IMR-90 (cell line): ENCODE measurements around the gene KIR3DL1. TPM values are rescaled to one million over a fixed set of nuclear protein-coding genes. Genes with fewer than 3 reads are reported as not detected.
"Not testable (repeated sequence)": the region's sequence is repeated elsewhere in the genome, so short reads cannot be mapped to it uniquely, and the experiment has no call there.

Experiments
- ATAC-seq: fragments of 200-7000 bp; cut with Tn5 transposase; 2 replicates; pipeline ENCODE4 v1.9.1; 2020; ENCODE audit warnings: low read depth, mild to moderate bottlenecking, moderate library complexity
- BruUV-seq: library from RNA; stranded (reverse); fragments of 400-500 nt; replicated peaks from 2 replicates; lab custom pipeline; 2021; lab: Mats Ljungman, UMichigan
- CTCF ChIA-PET: fragments of 300-600 bp; formaldehyde crosslinking; extraction: SDS; loops from one replicate; lab custom pipeline; 2021; ENCODE audit warnings: antibody characterized with exemption; lab: Yijun Ruan, JAX
- POLR2A ChIA-PET: fragments of 300-600 bp; sonication (Branson Sonifier 250); formaldehyde crosslinking; loops from one replicate; lab custom pipeline; 2022; ENCODE audit warnings: antibody characterized with exemption; ENCODE audit not compliant: unreplicated experiment; lab: Charles Lee
- DNase-seq: peaks from one replicate; pipeline ENCODE4 v3.0.0; 2013
- H2AFZ ChIP-seq: replicated peaks from 2 replicates; pipeline ENCODE3; 2013; ENCODE audit warnings: low read length, mild to moderate bottlenecking; ENCODE audit not compliant: poor library complexity
- H2AK5ac ChIP-seq: 2 replicates; pipeline ENCODE4 v1.6.1; 2013; ENCODE audit warnings: low read depth, low read length, inconsistent platforms
- H2AK9ac ChIP-seq: replicated peaks from 2 replicates; pipeline ENCODE3; 2013; ENCODE audit warnings: mild to moderate bottlenecking, low read depth, low read length, moderate library complexity; ENCODE audit not compliant: poor library complexity
- H2BK120ac ChIP-seq: 2 replicates; pipeline ENCODE4 v1.6.1; 2013; ENCODE audit warnings: low read depth, low read length, inconsistent platforms
- H2BK15ac ChIP-seq: 3 replicates; pipeline ENCODE4 v1.6.1; 2013; ENCODE audit warnings: low read depth, low read length, inconsistent platforms
- H2BK20ac ChIP-seq: 2 replicates; pipeline ENCODE4 v1.6.1; 2013; ENCODE audit warnings: low read depth, mild to moderate bottlenecking, inconsistent platforms, low read length, moderate library complexity
- H2BK5ac ChIP-seq: 2 replicates; pipeline ENCODE4 v1.6.1; 2013; ENCODE audit warnings: mild to moderate bottlenecking, low read depth, low read length, inconsistent platforms; ENCODE audit not compliant: poor library complexity, severe bottlenecking
- H3K14ac ChIP-seq: replicated peaks from 2 replicates; pipeline ENCODE4 v1.6.1; 2013; ENCODE audit warnings: low read depth, low read length, inconsistent platforms
- H3K18ac ChIP-seq: 2 replicates; pipeline ENCODE4 v1.6.1; 2013; ENCODE audit warnings: low read depth, low read length, control low read depth
- H3K23ac ChIP-seq: 2 replicates; pipeline ENCODE4 v1.6.1; 2013; ENCODE audit warnings: low read depth, low read length, inconsistent platforms
- H3K27ac ChIP-seq: 2 replicates; pipeline ENCODE4 v1.5.1; 2013; ENCODE audit warnings: mild to moderate bottlenecking, control low read depth, low read length; ENCODE audit not compliant: insufficient read depth
- H3K27me3 ChIP-seq: 2 replicates; pipeline ENCODE4 v1.6.1; 2013; ENCODE audit warnings: low read length; ENCODE audit not compliant: control insufficient read depth, insufficient read depth
- H3K36me3 ChIP-seq: 2 replicates; pipeline ENCODE4 v1.6.1; 2013; ENCODE audit warnings: low read length, mixed read lengths; ENCODE audit not compliant: control insufficient read depth, insufficient read depth
- H3K4ac ChIP-seq: 2 replicates; pipeline ENCODE4 v1.6.1; 2013; ENCODE audit warnings: low read depth, low read length, inconsistent platforms
- H3K4me1 ChIP-seq: 2 replicates; pipeline ENCODE4 v1.6.1; 2013; ENCODE audit warnings: low read length, mixed read lengths; ENCODE audit not compliant: control insufficient read depth, insufficient read depth
- H3K4me2 ChIP-seq: 2 replicates; pipeline ENCODE4 v1.6.1; 2013; ENCODE audit warnings: low read depth, mild to moderate bottlenecking, control low read depth, low read length, moderate library complexity
- H3K4me3 ChIP-seq: 2 replicates; pipeline ENCODE4 v1.5.1; 2013; ENCODE audit warnings: low read depth, mild to moderate bottlenecking, control low read depth, low read length, moderate library complexity; ENCODE audit not compliant: insufficient read depth
- H3K56ac ChIP-seq: 2 replicates; pipeline ENCODE4 v1.6.1; 2013; ENCODE audit warnings: low read length, inconsistent platforms; ENCODE audit not compliant: insufficient read depth; ENCODE audit errors: extremely low read depth
- H3K79me1 ChIP-seq, 2 experiments: 2 replicates each; pipeline ENCODE4 v1.6.1; 2013; ENCODE audit warnings: low read length in 2 of 2, inconsistent platforms in 1 of 2, low read depth in 1 of 2
- H3K9ac ChIP-seq: 2 replicates; pipeline ENCODE4 v1.6.1; 2013; ENCODE audit warnings: low read depth, low read length, control low read depth
- H3K9me1 ChIP-seq: 2 replicates; pipeline ENCODE4 v1.6.1; 2013; ENCODE audit warnings: low read length, inconsistent platforms; ENCODE audit not compliant: insufficient read depth
- H3K9me3 ChIP-seq: 2 replicates; pipeline ENCODE4 v1.6.1; 2013; ENCODE audit warnings: low read length; ENCODE audit not compliant: control insufficient read depth, insufficient read depth
- H4K20me1 ChIP-seq: 2 replicates; pipeline ENCODE4 v1.6.1; 2013; ENCODE audit warnings: low read length, inconsistent platforms; ENCODE audit not compliant: insufficient read depth
- H4K5ac ChIP-seq: 2 replicates; pipeline ENCODE4 v1.6.1; 2013; ENCODE audit warnings: mild to moderate bottlenecking, low read depth, low read length, control low read depth
- H4K8ac ChIP-seq, 2 experiments: 2 replicates each; pipeline ENCODE4 v1.6.1; 2013; ENCODE audit warnings: low read depth in 2 of 2, low read length in 2 of 2, control low read depth in 1 of 2, inconsistent platforms in 1 of 2
- H4K91ac ChIP-seq: 2 replicates; pipeline ENCODE4 v1.6.1; 2013; ENCODE audit warnings: low read depth, low read length, inconsistent platforms; ENCODE audit not compliant: insufficient read depth
- WGBS, 2 experiments: methylation state at CpG; one replicate each; pipeline versions ENCODE4 v1.1.5 to v1.1.7; 2013; ENCODE audit warnings: missing lambda C conversion rate in 2 of 2; ENCODE audit not compliant: insufficient read length in 1 of 2; ENCODE audit errors: extremely low coverage in 2 of 2; 5-methylcytosine and 5-hydroxymethylcytosine counted together
- dilution Hi-C: fragments of 300-500 bp; cut with HindIII; formaldehyde crosslinking; loops from one replicate; pipeline ENCODE4 v1.14.3; 2018; ENCODE audit warnings: low sequenced_read_pairs; ENCODE audit not compliant: unreplicated experiment
- in situ Hi-C: fragments of 300-500 bp; cut with MboI; formaldehyde crosslinking; loops from 3 replicates; pipeline ENCODE4 v1.14.3; 2019; ENCODE audit warnings: low sequenced_read_pairs, inconsistent platforms, mixed read lengths
- intact Hi-C: fragments of 100-400 bp; cut with micrococcal nuclease; formaldehyde crosslinking; loops from 2 replicates; pipeline ENCODE4 v1.10.0; 2022
- polyA plus RNA-seq, 3 experiments: library from polyadenylated mRNA; depleted of rRNA; stranded (reverse); fragments of >200 nt; gene quantifications; 2 replicates each; pipeline ENCODE4 v1.2.3, GENCODE V29; 2012; ENCODE audit warnings: low replicate concordance in 1 of 3
- total RNA-seq: library from RNA; depleted of rRNA; stranded (reverse); fragments of >200 nt; gene quantifications from 2 replicates; pipeline ENCODE4 v1.2.3, GENCODE V29; 2012

The KIR3DL1 gene
- total and polyA plus RNA-seq, 2 of the 4 experiments (the other 2 are of a cell fraction): not detected

GRCh38 chr19:54850061-54850640 lies 33.9 kb downstream of the KIR3DL1 start, which contains the start of gene KIR3DL2:
KIR3DL2 (plus strand) TSS chr19:54850443; CDS start chr19:54850476, 33 bp downstream.
- H3K4me3 ChIP-seq, POLR2A ChIA-PET, H4K91ac ChIP-seq, H4K5ac ChIP-seq, H3K27ac ChIP-seq, H3K4me1 ChIP-seq, H2BK5ac ChIP-seq, ATAC-seq, H2AFZ ChIP-seq, intact Hi-C loops, CTCF ChIA-PET, H3K36me3 ChIP-seq, H3K9ac ChIP-seq, H4K8ac ChIP-seq, DNase-seq, H4K20me1 ChIP-seq, H3K27me3 ChIP-seq, H3K4me2 ChIP-seq, H3K18ac ChIP-seq, H2AK9ac ChIP-seq, H3K79me1 ChIP-seq, H3K23ac ChIP-seq, H2BK20ac ChIP-seq, H3K9me1 ChIP-seq, BruUV-seq, H3K14ac ChIP-seq, H2BK15ac ChIP-seq, dilution Hi-C loops, H3K56ac ChIP-seq, H3K4ac ChIP-seq, H2AK5ac ChIP-seq, in situ Hi-C loops, H2BK120ac ChIP-seq: not testable (repeated sequence)
- 85% methylated on average over 4 of the region's 16 CpGs; no CpG with 5 or more reads in 1 of the 2 experiments for WGBS, 2 experiments
- H3K9me3 ChIP-seq: peaks cover 33% of the 10 kb centered on the region
